Brain microvascular endothelial cell (primary cell): ENCODE data around the gene SIK3.

Experiments used
- DNase-seq: peaks from one replicate; pipeline ENCODE4 v3.0.0-alpha.2; 2020
- H3K27ac ChIP-seq: fragments of 250-450 bp; sonication (Bioruptor Pico); 2 replicates; pipeline ENCODE4 v1.5.1; 2020; ENCODE audit warnings: mild to moderate bottlenecking, moderate library complexity
- H3K27me3 ChIP-seq: fragments of 250-450 bp; sonication (Bioruptor Pico); replicated peaks from 2 replicates; pipeline ENCODE4 v1.5.1; 2020; ENCODE audit warnings: mild to moderate bottlenecking
- H3K36me3 ChIP-seq: fragments of 250-450 bp; sonication (Bioruptor Pico); replicated peaks from 2 replicates; pipeline ENCODE4 v1.5.1; 2020; ENCODE audit warnings: mild to moderate bottlenecking
- H3K4me3 ChIP-seq: 2 replicates; pipeline ENCODE4 v1.5.1; 2011; ENCODE audit warnings: low read depth, mild to moderate bottlenecking, control low read depth, low read length, moderate library complexity
- in situ Hi-C: cut with HindIII; loops from 2 replicates; pipeline ENCODE4 v1.10.0; 2017; ENCODE audit warnings: low sequenced_read_pairs, low pct_ligation_motif_present
- TF ChIP-seq, protein P1 (sequence below): IDR thresholded peaks from 2 replicates; pipeline ENCODE4 v1.5.1; 2011; ENCODE audit warnings: low read depth, mild to moderate bottlenecking, moderate library complexity, low read length, control low read depth, inconsistent platforms; ENCODE audit errors: missing control alignments

The SIK3 gene

GRCh38 chr11:116871248-116871647 lies 227.0 kb downstream of the SIK3 start:
- Histone ChIP-seq H3K27ac (peak overlapping the region; percentile 38), H3K27me3 (no peaks in the 10 kb centered on the region), H3K36me3 (no peaks in the 10 kb centered on the region), H3K4me3 (no peak overlapping the region)
- DNase-seq, result peak; percentile 78
- TF ChIP-seq, protein P1, sequence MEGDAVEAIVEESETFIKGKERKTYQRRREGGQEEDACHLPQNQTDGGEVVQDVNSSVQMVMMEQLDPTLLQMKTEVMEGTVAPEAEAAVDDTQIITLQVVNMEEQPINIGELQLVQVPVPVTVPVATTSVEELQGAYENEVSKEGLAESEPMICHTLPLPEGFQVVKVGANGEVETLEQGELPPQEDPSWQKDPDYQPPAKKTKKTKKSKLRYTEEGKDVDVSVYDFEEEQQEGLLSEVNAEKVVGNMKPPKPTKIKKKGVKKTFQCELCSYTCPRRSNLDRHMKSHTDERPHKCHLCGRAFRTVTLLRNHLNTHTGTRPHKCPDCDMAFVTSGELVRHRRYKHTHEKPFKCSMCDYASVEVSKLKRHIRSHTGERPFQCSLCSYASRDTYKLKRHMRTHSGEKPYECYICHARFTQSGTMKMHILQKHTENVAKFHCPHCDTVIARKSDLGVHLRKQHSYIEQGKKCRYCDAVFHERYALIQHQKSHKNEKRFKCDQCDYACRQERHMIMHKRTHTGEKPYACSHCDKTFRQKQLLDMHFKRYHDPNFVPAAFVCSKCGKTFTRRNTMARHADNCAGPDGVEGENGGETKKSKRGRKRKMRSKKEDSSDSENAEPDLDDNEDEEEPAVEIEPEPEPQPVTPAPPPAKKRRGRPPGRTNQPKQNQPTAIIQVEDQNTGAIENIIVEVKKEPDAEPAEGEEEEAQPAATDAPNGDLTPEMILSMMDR, result no peak
- in situ Hi-C loops, result no loop called here

GRCh38 chr11:116870054-116870453 lies 228.2 kb downstream of the SIK3 start:
- in situ Hi-C loops, result no loop called here
- Histone ChIP-seq H3K4me3 (no peak overlapping the region), H3K36me3 (no peaks in the 10 kb centered on the region), H3K27me3 (no peaks in the 10 kb centered on the region), H3K27ac (no peak overlapping the region)
- TF ChIP-seq, protein P1, result no peak
- no peak for DNase-seq

DNA sequence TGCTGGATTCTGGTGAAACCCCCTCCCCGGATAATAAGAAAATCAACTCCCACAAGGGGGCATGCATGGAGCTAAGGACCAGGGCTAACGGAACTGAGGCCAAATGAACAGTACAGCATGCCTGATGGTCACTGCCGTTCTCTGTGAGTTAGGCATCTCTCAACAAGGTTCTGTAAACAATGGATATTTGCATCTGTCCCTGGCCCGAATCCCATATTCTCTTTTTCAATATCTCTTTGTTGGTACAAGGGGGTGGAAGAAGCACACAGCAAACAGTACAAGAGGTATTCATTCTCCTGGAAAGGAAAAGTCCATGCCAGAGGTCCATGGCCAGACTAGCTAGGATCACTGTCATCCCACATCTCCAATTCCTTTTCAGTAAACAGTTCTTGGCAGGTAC lies 228.6 kb downstream of the SIK3 start:
- Histone ChIP-seq H3K4me3 (no peak overlapping the region), H3K36me3 (no peaks in the 10 kb centered on the region)
- TF ChIP-seq, protein P1, result no peak

DNA sequence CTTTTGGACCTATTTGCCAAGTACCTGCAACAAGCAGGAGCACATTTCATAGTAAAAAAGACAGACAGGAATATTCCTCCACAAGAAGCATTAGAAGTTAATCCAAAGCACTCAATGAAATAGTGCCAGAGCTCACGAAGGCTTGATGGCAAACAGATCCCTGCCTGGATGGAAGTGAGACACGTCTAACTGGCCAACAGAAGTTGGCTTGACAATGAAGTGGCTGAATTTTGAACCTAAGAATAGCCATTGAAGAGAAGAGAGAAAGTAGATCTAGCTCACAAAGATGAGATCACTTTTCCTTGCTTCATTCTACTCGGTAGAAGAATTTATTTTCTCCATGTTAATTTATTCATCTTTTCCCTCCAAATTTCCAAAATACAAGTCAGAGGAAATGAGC lies 230.2 kb downstream of the SIK3 start:
- no peak for DNase-seq
- TF ChIP-seq, protein P1, result no peak
- Histone ChIP-seq H3K4me3 (no peak overlapping the region), H3K27me3 (no peaks in the 10 kb centered on the region), H3K36me3 (no peaks in the 10 kb centered on the region), H3K27ac (no peak overlapping the region)
- in situ Hi-C loops, result no loop called here

More for the DNA sequence above, 228.6 kb downstream of the SIK3 start:
- DNase-seq, result no peak
- in situ Hi-C loops, result no loop called here
- no peak overlapping the region for H3K27ac ChIP-seq
- no peaks in the 10 kb centered on the region for H3K27me3 ChIP-seq

DNA sequence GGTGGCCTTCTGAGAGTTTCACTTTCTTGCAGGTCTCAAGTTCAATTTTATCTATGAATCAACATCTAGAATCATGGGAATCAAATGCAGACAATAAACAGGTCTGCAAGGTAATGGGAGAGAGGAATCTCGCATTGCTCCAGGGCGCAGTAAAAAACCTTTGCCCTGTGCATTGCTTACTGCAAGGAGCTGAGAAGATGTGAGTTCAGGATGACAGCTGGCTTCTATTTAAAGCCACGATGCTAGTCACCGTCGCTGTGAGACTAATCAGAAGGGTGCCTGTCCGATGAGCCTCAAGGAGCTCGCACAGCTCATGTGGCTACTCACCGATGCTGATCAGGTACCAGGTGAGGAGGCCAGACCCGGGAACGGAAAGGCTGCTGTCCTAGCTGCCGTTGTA lies 230.6 kb downstream of the SIK3 start:
- TF ChIP-seq, protein P1, result no peak
- H3K36me3 ChIP-seq, result no peaks in the 10 kb centered on the region
- no peak overlapping the region for H3K4me3 ChIP-seq
- H3K27ac ChIP-seq, result no peak overlapping the region
- DNase-seq, result no peak
- H3K27me3 ChIP-seq, result no peaks in the 10 kb centered on the region
- in situ Hi-C loops, result no loop called here

- no peak overlapping the region for H3K27ac ChIP-seq
- H3K4me3 ChIP-seq, result no peak overlapping the region
- no peaks in the 10 kb centered on the region for H3K27me3 ChIP-seq
- no peak for DNase-seq
- no peaks in the 10 kb centered on the region for H3K36me3 ChIP-seq
- in situ Hi-C loops, result no loop called here
- TF ChIP-seq, protein P1, result no peak
These were observed 231.3 kb downstream of the SIK3 start for GRCh38 chr11:116866804-116867455.
